ENCODE measurements around the gene PTPRZ1.
A peak's percentile ranks its signal among the peaks of the same experiment; 100 is the strongest.

Gene PTPRZ1

GRCh38 chr7:121901026-121901425 is 28.1 kb downstream of the PTPRZ1 start:
- no peak for DNase-seq

DNA sequence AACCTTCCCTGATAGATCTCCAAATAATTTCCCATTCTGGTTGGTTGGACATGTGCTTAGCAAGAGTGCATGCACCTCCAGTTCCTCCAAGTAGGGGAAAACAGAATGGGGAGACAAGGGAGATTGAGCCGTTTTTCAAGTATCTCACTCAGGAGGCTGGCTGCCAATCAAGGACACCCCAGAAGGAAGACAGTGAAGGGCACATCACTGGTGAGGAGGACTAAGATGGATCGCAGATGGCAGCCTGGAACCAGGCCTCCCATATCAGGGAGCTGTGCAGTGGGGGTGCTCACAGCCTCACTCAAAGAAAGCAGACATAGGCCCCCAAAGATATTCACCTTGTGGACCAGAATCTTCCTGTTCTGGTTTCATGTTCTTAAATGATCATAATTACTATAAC is 31.2 kb downstream of the PTPRZ1 start:
- DNase-seq: no peak

- DNase-seq: no peak
Measured at GRCh38 chr7:121908042-121908441, 35.1 kb downstream of the PTPRZ1 start.

GRCh38 chr7:121909716-121910345 is 36.9 kb downstream of the PTPRZ1 start:
- DNase-seq: no peak

DNA sequence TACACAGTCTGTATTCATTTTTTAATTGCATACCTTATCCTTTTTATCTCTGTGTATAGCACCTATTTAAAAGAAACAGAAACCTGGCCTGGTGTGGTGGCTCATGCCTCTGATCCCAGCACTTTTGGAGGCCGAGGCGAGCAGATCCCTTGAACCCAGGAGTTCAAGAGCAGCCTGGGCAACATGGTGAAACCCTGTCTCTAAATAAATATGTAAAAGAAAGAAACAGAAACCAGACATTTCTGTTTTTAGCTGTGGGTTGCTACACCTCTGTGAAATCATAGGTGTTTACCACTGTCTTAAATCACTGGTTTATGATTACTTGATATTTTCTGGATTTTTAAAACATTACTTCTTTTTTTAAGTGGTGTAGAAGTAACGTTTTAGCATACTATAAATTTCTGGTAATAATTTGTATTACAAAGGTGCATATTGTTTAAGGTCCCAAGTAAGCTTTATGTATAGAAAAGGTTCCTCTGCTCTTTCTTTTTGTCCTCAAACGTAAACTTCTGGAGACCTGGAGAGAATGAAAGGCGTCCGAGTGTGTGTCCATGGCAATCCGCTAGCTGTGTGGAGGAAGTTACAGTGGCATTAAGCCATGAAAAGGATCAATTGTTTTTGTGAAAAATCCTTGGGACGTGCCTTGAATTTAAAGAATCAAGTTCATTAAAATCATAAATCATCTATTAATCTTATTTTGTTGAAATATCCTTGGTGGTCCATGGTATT is 41.1 kb downstream of the PTPRZ1 start:
- DNase-seq: no peak

- DNase-seq: no peak
Measured at GRCh38 chr7:121914676-121915279, 41.8 kb downstream of the PTPRZ1 start.

- no peak for DNase-seq
Measured at GRCh38 chr7:121916211-121916610, 43.2 kb downstream of the PTPRZ1 start.

GRCh38 chr7:121919986-121920385 is 47.0 kb downstream of the PTPRZ1 start:
- no peak for DNase-seq

- peak; percentile 43 for DNase-seq
Measured at GRCh38 chr7:121924269-121925186, 51.6 kb downstream of the PTPRZ1 start.

DNA sequence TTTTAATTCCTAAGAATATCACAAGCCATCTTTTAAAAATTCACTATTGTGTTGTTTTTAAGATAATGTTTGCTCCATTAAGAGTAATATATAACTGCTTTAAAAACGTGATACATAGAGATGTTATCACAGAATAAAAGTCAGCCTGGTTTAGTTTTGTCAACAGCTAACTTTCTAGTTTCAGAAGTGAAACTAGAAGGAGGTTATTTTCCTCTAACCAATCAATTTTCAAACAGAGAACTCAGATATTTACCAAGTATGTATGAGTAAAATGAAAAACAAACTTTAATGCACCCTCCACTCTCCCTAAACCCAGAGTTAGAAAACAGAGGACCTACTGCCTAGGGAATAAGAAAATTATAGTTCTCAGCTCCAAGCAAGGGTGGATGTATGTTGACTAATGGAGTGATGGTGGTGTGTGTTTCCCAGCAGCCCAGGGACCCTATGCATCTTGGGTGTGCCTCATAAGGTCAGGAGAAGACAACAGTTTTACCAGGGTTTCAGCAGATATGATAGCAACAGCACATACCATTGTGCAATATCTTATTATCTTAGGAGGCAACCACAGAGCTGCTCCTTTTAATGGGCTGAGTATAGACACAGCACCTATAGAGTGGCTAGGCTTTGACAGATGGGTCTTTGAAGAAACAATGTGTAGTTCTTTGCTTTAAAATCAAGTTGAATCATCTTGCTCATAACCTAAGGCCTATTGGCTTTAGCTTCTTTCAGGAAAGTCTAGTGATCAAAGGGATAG is 58.4 kb downstream of the PTPRZ1 start:
- DNase-seq: no peak

- no peak for DNase-seq
Measured at GRCh38 chr7:121932768-121933167, 59.8 kb downstream of the PTPRZ1 start.

DNA sequence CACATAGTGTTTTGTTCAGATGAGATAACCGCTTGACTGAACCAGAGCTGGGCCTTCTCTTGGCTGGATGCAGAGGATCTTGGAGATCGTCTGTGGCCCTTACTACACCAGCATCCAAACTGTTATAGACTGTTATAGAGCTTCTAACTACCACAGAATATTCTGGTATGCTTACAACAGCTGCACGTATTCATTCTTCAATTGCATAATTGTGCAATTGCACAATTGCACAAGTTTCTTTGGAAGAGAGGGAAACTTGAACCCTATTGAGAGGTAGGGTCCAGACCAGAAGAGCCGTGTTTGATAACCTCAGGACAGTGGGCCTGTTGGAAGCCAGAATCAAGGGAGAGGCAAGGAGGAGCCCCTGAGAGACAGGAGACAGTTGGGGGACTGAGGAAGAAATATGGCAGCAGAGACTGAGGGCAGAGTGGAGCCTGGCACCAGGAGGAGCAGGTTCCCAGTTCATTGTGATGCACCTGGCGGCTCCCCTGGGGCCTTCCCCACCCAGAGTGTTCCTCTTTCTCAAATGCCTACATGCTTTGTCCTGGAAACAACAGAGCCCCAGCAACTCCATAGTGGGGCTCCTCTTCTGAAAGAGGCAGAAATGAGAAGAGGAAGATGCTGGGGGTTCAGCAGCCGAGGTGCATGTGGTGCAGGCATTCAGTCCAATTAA is 64.1 kb downstream of the PTPRZ1 start:
- no peak for DNase-seq

DNA sequence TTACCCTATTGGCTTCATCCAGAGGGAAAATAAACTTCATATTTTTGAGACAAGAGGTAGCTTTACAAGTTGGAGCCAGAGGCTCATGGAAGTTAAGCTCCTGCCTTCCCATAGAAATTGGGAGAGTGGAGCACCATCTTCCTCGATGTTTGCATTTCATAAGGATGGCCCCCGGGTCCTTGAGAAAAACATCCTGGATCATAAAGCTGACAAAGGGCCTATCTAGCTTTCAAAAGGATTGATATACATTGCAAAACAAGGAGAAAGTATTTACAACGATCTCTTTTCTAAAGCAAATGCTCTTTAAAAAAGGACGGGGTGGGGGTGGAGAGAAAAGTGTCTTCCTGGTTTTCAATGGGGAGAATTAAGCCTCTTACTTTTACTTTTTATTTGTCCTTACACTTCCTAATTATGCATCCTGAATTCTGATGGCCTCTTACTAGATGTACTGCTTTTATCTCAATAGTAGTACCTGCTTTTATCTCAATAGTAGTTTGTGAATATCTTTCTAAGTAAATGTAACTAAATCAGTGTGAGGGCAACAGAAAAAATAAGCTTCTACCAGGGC is 65.6 kb downstream of the PTPRZ1 start:
- no peak for DNase-seq

GRCh38 chr7:121940918-121941317 is 68.0 kb downstream of the PTPRZ1 start:
- no peak for DNase-seq

- DNase-seq: no peak
Measured at GRCh38 chr7:121941830-121942229, 68.9 kb downstream of the PTPRZ1 start.

DNA sequence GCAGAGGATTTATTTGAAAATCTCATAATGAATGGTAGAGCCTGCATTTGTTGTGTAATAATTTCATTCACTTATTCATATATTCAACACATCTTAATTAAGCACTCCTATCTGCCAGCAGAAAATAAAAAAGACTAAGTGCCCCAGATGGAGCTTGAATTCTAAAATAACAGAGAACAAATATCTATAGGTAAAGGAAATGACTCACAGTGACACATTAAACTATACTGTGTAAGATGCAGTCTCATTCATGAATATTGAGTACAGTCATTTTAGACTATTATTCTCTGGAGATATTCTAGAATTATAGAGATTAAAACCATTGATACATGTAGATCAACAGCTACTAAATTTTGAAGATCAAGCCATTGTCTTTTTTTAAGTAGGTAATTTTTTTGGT is 72.1 kb downstream of the PTPRZ1 start:
- DNase-seq: no peak

DNA sequence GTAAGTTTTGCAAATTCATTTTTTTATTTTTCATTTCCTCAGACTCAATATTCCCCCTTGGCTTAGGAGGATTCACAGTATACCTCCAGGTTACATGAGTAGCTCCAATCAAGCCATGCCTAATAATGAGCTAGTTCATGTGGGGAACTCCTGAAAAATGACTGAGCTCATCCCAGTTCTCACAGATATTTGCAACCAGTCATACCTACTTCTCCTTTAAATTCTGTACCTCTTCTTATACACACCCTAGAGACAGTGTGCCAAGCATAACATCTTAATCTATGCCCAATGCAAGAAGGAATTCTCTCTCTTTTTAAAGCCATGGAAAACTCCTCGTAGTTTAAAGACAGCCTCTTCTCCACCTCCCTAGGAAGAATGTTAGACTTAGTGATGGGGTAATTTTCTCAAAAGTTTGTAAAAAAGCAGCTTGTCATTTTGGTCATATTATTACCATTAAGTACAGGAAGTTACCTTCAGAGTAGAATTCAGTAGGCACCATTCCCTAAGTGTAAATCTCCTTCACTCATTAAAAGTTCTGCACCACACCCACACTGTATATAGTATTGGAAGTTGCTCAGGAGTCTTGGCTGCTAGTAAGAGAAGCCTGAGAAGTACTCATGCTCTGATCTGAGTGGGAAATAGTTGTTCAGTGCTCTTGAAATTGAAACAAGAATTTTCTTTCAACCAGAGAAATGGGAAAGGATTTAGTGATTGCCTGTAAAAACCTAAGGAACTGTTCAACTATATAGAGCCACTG is 72.7 kb downstream of the PTPRZ1 start:
- no peak for DNase-seq

- no peak for DNase-seq
Measured at GRCh38 chr7:121953164-121953563, 80.2 kb downstream of the PTPRZ1 start.

DNA sequence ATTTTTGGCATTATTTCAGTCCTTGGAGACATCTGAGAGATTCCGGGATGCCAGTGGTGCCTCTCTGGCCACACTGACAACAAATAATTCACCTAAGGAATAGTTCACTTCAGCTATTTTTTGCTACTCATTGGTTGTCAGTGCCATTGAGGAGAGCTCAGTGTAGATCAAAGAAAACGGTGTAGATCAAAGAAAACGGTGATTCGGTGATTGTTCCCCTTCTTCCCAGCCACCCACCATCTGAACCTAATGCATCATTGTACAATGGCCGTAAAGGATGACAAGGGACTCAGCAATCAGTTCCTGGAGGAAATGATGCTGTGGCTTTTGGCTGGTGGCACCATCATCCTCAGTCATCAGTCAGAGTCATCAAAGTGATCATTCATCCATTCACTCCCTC is 80.6 kb downstream of the PTPRZ1 start:
- DNase-seq: no peak

DNA sequence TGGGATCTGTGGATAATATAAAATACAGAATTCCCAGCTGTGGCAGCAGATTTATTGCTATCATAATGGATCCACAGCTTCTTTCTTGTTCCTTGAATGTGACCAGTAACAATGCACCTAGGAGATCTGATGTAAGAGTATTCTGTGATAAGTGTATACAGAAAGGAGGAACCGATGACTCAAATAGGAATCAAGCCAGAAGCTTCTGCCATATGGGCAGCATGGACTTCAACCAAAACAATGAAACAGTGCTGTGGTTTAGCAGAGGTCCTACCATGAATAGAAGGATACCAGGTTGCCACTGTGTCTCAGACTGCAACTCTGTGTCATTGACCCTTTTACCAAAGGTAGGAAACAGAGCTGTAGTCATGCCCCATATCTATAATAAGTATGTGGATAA is 81.8 kb downstream of the PTPRZ1 start:
- no peak for DNase-seq

GRCh38 chr7:121957626-121958025 is 84.7 kb downstream of the PTPRZ1 start:
- no peak for DNase-seq

All from NCI-H1436 treated with DMSO at 0.1 percent for 48 hours (cell line).